ENCODE measurements around the gene DAZAP1. TPM values are rescaled to one million over a fixed set of nuclear protein-coding genes. Genes with fewer than 3 reads are reported as not detected.

DAZAP1 gene
- total RNA-seq, 1 experiment from 2014 or later: 246 TPM

- peak overlapping the region; percentile 38 for H3K4me3 Mint-ChIP-seq (ENCODE audit: unreplicated experiment)
- CTCF ChIA-PET: no interaction called here
- H3K27ac Mint-ChIP-seq (ENCODE audit: low read depth, unreplicated experiment): no peak overlapping the region
- H3K4me1 Mint-ChIP-seq (ENCODE audit: insufficient read depth, unreplicated experiment): no peaks in the 10 kb centered on the region
- H3K9me3 Mint-ChIP-seq (ENCODE audit: unreplicated experiment): no peaks in the 10 kb centered on the region
- BruUV-seq (replicated peaks): no TSS peak
- H3K36me3 Mint-ChIP-seq (ENCODE audit: insufficient read depth, unreplicated experiment): peaks cover 17% of the 10 kb centered on the region
- no peak for TF ChIP-seq CTCF (IDR thresholded peaks at IDR 0.05; ENCODE audit: unreplicated experiment)
- DNase-seq (ENCODE audit: unreplicated experiment): peak; percentile 36
- intact Hi-C loops (cut with micrococcal nuclease): no loop called here
- POLR2A ChIA-PET: interaction anchor here (0.6 to 1.2 kb wide), 2 partner anchors 9 to 500 kb away, joined by 3 to 4 read pairs; no protein-coding TSS in a partner anchor
- no peaks in the 10 kb centered on the region for H3K27me3 Mint-ChIP-seq (ENCODE audit: insufficient read depth, unreplicated experiment)
These were observed 63.1 kb downstream of the DAZAP1 start for GRCh38 chr19:1470305-1471009.

- POLR2A ChIA-PET: interaction anchor here (0.6 to 1.2 kb wide), 2 partner anchors 10 to 675 kb away, joined by 3 to 4 read pairs; no protein-coding TSS in a partner anchor
These were observed 63.7 kb downstream of the DAZAP1 start for GRCh38 chr19:1471010-1471514.

GRCh38 chr19:1471515-1472160, 64.3 kb downstream of the DAZAP1 start:
- BruUV-seq (replicated peaks): no TSS peak

More at GRCh38 chr19:1471010-1471514, 63.7 kb downstream of the DAZAP1 start:
- Mint-ChIP-seq H3K9me3 (ENCODE audit: unreplicated experiment) (no peaks in the 10 kb centered on the region), H3K27ac (ENCODE audit: low read depth, unreplicated experiment) (no peak overlapping the region), H3K27me3 (ENCODE audit: insufficient read depth, unreplicated experiment) (no peaks in the 10 kb centered on the region), H3K4me1 (ENCODE audit: insufficient read depth, unreplicated experiment) (no peaks in the 10 kb centered on the region), H3K36me3 (ENCODE audit: insufficient read depth, unreplicated experiment) (peaks cover 23% of the 10 kb centered on the region), H3K4me3 (ENCODE audit: unreplicated experiment) (no peak overlapping the region)
- intact Hi-C loops (cut with micrococcal nuclease): no loop called here
- peak; percentile 35 for DNase-seq (ENCODE audit: unreplicated experiment)
- no TSS peak for BruUV-seq (replicated peaks)
- CTCF ChIA-PET: interaction anchor here (0.9 kb wide), 1 partner anchor 75 kb away, joined by 3 read pairs; no protein-coding TSS in a partner anchor
- TF ChIP-seq CTCF (IDR thresholded peaks at IDR 0.05; ENCODE audit: unreplicated experiment): no peak

More at GRCh38 chr19:1471515-1472160, 64.3 kb downstream of the DAZAP1 start:
- DNase-seq (ENCODE audit: unreplicated experiment): no peak
- no peaks in the 10 kb centered on the region for H3K9me3 Mint-ChIP-seq (ENCODE audit: unreplicated experiment)
- POLR2A ChIA-PET: interaction anchor here (0.5 to 1.2 kb wide), 4 partner anchors 10 to 675 kb away, joined by 3 to 4 read pairs (median 4); partner anchors contain the start of genes CIRBP and FAM174C
- CTCF ChIA-PET: interaction anchor here (0.9 kb wide), 1 partner anchor 74 kb away, joined by 3 read pairs; no protein-coding TSS in a partner anchor
- no peaks in the 10 kb centered on the region for H3K27me3 Mint-ChIP-seq (ENCODE audit: insufficient read depth, unreplicated experiment)
- TF ChIP-seq CTCF (IDR thresholded peaks at IDR 0.05; ENCODE audit: unreplicated experiment): no peak
- H3K4me1 Mint-ChIP-seq (ENCODE audit: insufficient read depth, unreplicated experiment): no peaks in the 10 kb centered on the region
- intact Hi-C loops (cut with micrococcal nuclease): no loop called here
- H3K4me3 Mint-ChIP-seq (ENCODE audit: unreplicated experiment): no peak overlapping the region
- H3K27ac Mint-ChIP-seq (ENCODE audit: low read depth, unreplicated experiment): no peak overlapping the region
- H3K36me3 Mint-ChIP-seq (ENCODE audit: insufficient read depth, unreplicated experiment): peaks cover 28% of the 10 kb centered on the region
